HepG2 (cell line): Measurements from ENCODE around the gene PLCD4. TPM values are rescaled to one million over a fixed set of nuclear protein-coding genes. Genes with fewer than 3 reads are reported as not detected.

Experiments used
- ATAC-seq: fragments of 200-7000 bp; cut with Tn5 transposase; 3 replicates; pipeline ENCODE4 v1.9.1; 2020; ENCODE audit warnings: mild to moderate bottlenecking, moderate library complexity
- BruUV-seq: library from RNA; stranded (reverse); fragments of 400-500 nt; replicated peaks from 2 replicates; lab custom pipeline; 2021; lab: Mats Ljungman, UMichigan
- CTCF ChIA-PET: fragments of 300-600 bp; formaldehyde crosslinking; extraction: SDS; loops from one replicate; lab custom pipeline; 2021; ENCODE audit warnings: low total read pairs, inconsistent platforms, low intra/inter-chr PET ratio; lab: Yijun Ruan, JAX
- POLR2A ChIA-PET: fragments of 350-600 bp; sonication (Branson Sonifier 250); formaldehyde crosslinking; loops from one replicate; lab custom pipeline; 2020; ENCODE audit warnings: antibody characterized with exemption, inconsistent platforms; lab: Yijun Ruan, JAX
- DNase-seq: peaks from one replicate; pipeline ENCODE4 v3.0.0-alpha.2; 2015; ENCODE audit warnings: low spot score
- FAIRE-seq: peaks from 3 replicates; lab custom pipeline; 2011; peaks lifted over from hg19 to GRCh38; lab: Jason Lieb, UNC
- H2AFZ ChIP-seq: one replicate; pipeline ENCODE4 v1.6.1; 2011; ENCODE audit warnings: low read length, inconsistent platforms
- H3K27ac ChIP-seq: fragments of 300-600 bp; 3 replicates; pipeline ENCODE4 v1.8.0; 2011; ENCODE audit warnings: mixed run types, mild to moderate bottlenecking, mixed read lengths, low read length, inconsistent platforms; ENCODE audit not compliant: insufficient read depth; ENCODE audit errors: extremely low read length
- H3K27me3 ChIP-seq, 2 experiments: fragments of 200-600 bp in 1 of 2; 2 replicates in 1 of 2; 3 replicates in 1 of 2; pipeline versions ENCODE4 v1.6.0 to v1.8.0; 2011; ENCODE audit warnings: low read length in 2 of 2, mild to moderate bottlenecking in 2 of 2, moderate library complexity in 2 of 2, inconsistent platforms in 1 of 2; ENCODE audit not compliant: insufficient read depth in 2 of 2, control insufficient read depth in 1 of 2
- H3K36me3 ChIP-seq, 2 experiments: fragments of 200-600 bp in 1 of 2; replicated peaks in 1 of 2; 2 replicates in 1 of 2; 3 replicates in 1 of 2; pipeline versions ENCODE4 v1.5.1 to v1.8.0; 2011; ENCODE audit warnings: low read length in 2 of 2, inconsistent platforms in 1 of 2; ENCODE audit not compliant: insufficient read depth in 2 of 2, control insufficient read depth in 1 of 2
- H3K4me1 ChIP-seq: 2 replicates; pipeline ENCODE4 v1.5.1; 2012; ENCODE audit warnings: low read length, inconsistent platforms; ENCODE audit not compliant: insufficient read depth
- H3K4me2 ChIP-seq: 2 replicates; pipeline ENCODE4 v1.6.0; 2011; ENCODE audit warnings: low read depth, low read length, inconsistent platforms
- H3K4me3 ChIP-seq, 3 experiments: fragments of 200-600 bp in 1 of 3; sonication (generic), shearing (Covaris generic) in 1 of 3; replicated peaks in 1 of 3; 2 replicates each; pipeline ENCODE4 v1.5.1; 2011 to 2016; ENCODE audit warnings: low read length in 3 of 3, inconsistent platforms in 2 of 3, low read depth in 2 of 3, mild to moderate bottlenecking in 2 of 3, control low read depth in 1 of 3, mixed read lengths in 1 of 3; ENCODE audit not compliant: insufficient read depth in 1 of 3
- H3K79me2 ChIP-seq: one replicate; pipeline ENCODE4 v1.6.1; 2011; ENCODE audit warnings: low read length, inconsistent platforms; ENCODE audit not compliant: insufficient read depth
- H3K9ac ChIP-seq: 2 replicates; pipeline ENCODE4 v1.6.0; 2011; ENCODE audit warnings: mild to moderate bottlenecking, low read depth, low read length, inconsistent platforms; ENCODE audit not compliant: insufficient read depth
- H3K9me3 ChIP-seq: 2 replicates; pipeline ENCODE4 v1.5.1; 2012; ENCODE audit warnings: mild to moderate bottlenecking, low read length
- H4K20me1 ChIP-seq: 2 replicates; pipeline ENCODE4 v1.6.0; 2011; ENCODE audit warnings: inconsistent platforms, mild to moderate bottlenecking, low read length, moderate library complexity; ENCODE audit not compliant: insufficient read depth
- CREB1 ChIP-seq, 2 experiments: fragments of 450-650 bp in 1 of 2; IDR thresholded peaks; 2 replicates each; pipeline ENCODE4 v1.6.1; 2016 to 2017; ENCODE audit warnings: control low read depth in 1 of 2, mild to moderate bottlenecking in 1 of 2, missing compliant biosample characterization in 1 of 2, missing genetic modification characterization in 1 of 2
- EZH2 ChIP-seq: conservative IDR thresholded peaks from 2 replicates; pipeline ENCODE4 v1.6.1; 2012; ENCODE audit warnings: mild to moderate bottlenecking, low read depth, low read length, moderate library complexity
- HES4 ChIP-seq: sonication (generic); formaldehyde crosslinking; IDR thresholded peaks from 2 replicates; pipeline ENCODE4 v1.9.0; 2021; ENCODE audit warnings: mild to moderate bottlenecking, missing genetic modification reagents, borderline replicate concordance
- KDM2A ChIP-seq: sonication (generic); formaldehyde crosslinking; IDR thresholded peaks from 2 replicates; pipeline ENCODE4 v1.4.0; 2020; ENCODE audit warnings: low read depth, missing genetic modification reagents, borderline replicate concordance
- LBX2 ChIP-seq: sonication (generic); formaldehyde crosslinking; IDR thresholded peaks from 2 replicates; pipeline ENCODE4 v1.5.0; 2020; ENCODE audit warnings: missing genetic modification reagents, mild to moderate bottlenecking, borderline replicate concordance
- MAZ ChIP-seq, 2 experiments: sonication (generic) in 1 of 2; formaldehyde crosslinking in 1 of 2; IDR thresholded peaks; 2 replicates each; pipeline versions ENCODE4 v1.5.0 to v1.6.1; 2012 to 2020; ENCODE audit warnings: low read depth in 2 of 2, mild to moderate bottlenecking in 2 of 2, borderline replicate concordance in 1 of 2, improper control_type of control experiment in 1 of 2, low read length in 1 of 2, missing genetic modification reagents in 1 of 2, moderate library complexity in 1 of 2
- MEIS1 ChIP-seq: sonication (generic); formaldehyde crosslinking; IDR thresholded peaks from 2 replicates; pipeline ENCODE4 v1.9.0; 2021; ENCODE audit warnings: mild to moderate bottlenecking, missing genetic modification reagents, moderate library complexity, borderline replicate concordance
- RFX1 ChIP-seq: fragments of 450-650 bp; IDR thresholded peaks from 2 replicates; pipeline ENCODE4 v1.6.1; 2017
- RFX5 ChIP-seq: IDR thresholded peaks from 2 replicates; pipeline ENCODE4 v1.6.1; 2011; ENCODE audit warnings: low read depth, low read length, improper control_type of control experiment
- RNF2 ChIP-seq: fragments of 450-650 bp; conservative IDR thresholded peaks from 2 replicates; pipeline ENCODE4 v1.6.1; 2016; ENCODE audit warnings: low read depth
- SATB2 ChIP-seq: sonication (generic); formaldehyde crosslinking; IDR thresholded peaks from 2 replicates; pipeline ENCODE4 v1.5.0; 2020; ENCODE audit warnings: missing genetic modification reagents
- TFE3 ChIP-seq: IDR thresholded peaks from 2 replicates; pipeline ENCODE4 v1.6.1; 2016
- ZFP1 ChIP-seq: IDR thresholded peaks from 2 replicates; pipeline ENCODE4 v1.6.1; 2016
- ZNF121 ChIP-seq: sonication (generic); formaldehyde crosslinking; IDR thresholded peaks from 2 replicates; pipeline ENCODE4 v1.5.0; 2020; ENCODE audit warnings: mild to moderate bottlenecking, missing genetic modification reagents
- ZNF264 ChIP-seq: sonication (generic); formaldehyde crosslinking; IDR thresholded peaks from 2 replicates; pipeline ENCODE4 v1.4.0; 2020; ENCODE audit warnings: missing genetic modification reagents
- ZNF605 ChIP-seq: sonication (generic); formaldehyde crosslinking; IDR thresholded peaks from 2 replicates; pipeline ENCODE4 v1.8.0; 2022; ENCODE audit warnings: mild to moderate bottlenecking, missing genetic modification reagents
- ZNF614 ChIP-seq: IDR thresholded peaks from 2 replicates; pipeline ENCODE4 v1.6.1; 2018; ENCODE audit warnings: missing biosample characterization, missing genetic modification reagents, inconsistent platforms, borderline replicate concordance
- ZNF850 ChIP-seq: sonication (generic); formaldehyde crosslinking; conservative IDR thresholded peaks from 2 replicates; pipeline ENCODE4 v1.9.0; 2021; ENCODE audit warnings: mild to moderate bottlenecking, missing genetic modification reagents
- WGBS: methylation state at CpG from one replicate; pipeline ENCODE4 v1.1.6; 2017; ENCODE audit warnings: low lambda C conversion rate; 5-methylcytosine and 5-hydroxymethylcytosine counted together
- in situ Hi-C: cut with HindIII; loops from 2 replicates; pipeline ENCODE4 v1.10.0; 2017; ENCODE audit warnings: low pct_unique_long_range_greater_than_20kb; ENCODE audit not compliant: extremely low pct_ligation_motif_present
- intact Hi-C: fragments of 100-400 bp; cut with micrococcal nuclease; formaldehyde crosslinking; loops from one replicate; pipeline ENCODE4 v1.10.0; 2022; ENCODE audit not compliant: unreplicated experiment
- polyA plus RNA-seq, 8 experiments: library from polyadenylated mRNA; depleted of rRNA in 3 of 8; stranded (reverse) in 7 of 8; unstranded in 1 of 8; fragments of >200 nt; fragmentation: Illumina TruSeq in 4 of 8; extraction: Trizol in 4 of 8; gene quantifications; 2 replicates each; pipeline versions ENCODE4 v1.2.1 to v1.2.3, GENCODE V29; 2011 to 2016; ENCODE audit warnings: low read depth in 4 of 8, missing spikeins in 1 of 8, mixed read lengths in 1 of 8; ENCODE audit not compliant: insufficient read depth in 1 of 8
- total RNA-seq, 5 experiments: library from RNA; depleted of rRNA; stranded (reverse); fragments of >200 nt; fragmentation: Illumina TruSeq; extraction: Trizol; gene quantifications; 2 replicates each; pipeline ENCODE4 v1.2.3, GENCODE V29; 2016; ENCODE audit warnings: low read depth in 1 of 5
- TF ChIP-seq, protein P1 (sequence below): sonication (generic); formaldehyde crosslinking; IDR thresholded peaks from 2 replicates; pipeline ENCODE4 v1.4.0; 2020; ENCODE audit warnings: mild to moderate bottlenecking, missing genetic modification reagents

PLCD4 gene
- total and polyA plus RNA-seq, 2 of the 13 experiments (the other 11 are each of a cell fraction or from before 2014, with no cell fraction given) = 0.26 TPM; not detected in 1

- peak; percentile 67; the same call in 1 of the 2 replicates for TF ChIP-seq ZNF264
Measured at GRCh38 chr2:218569038-218569431, 38.7 kb upstream of the PLCD4 start (continued).

DNA sequence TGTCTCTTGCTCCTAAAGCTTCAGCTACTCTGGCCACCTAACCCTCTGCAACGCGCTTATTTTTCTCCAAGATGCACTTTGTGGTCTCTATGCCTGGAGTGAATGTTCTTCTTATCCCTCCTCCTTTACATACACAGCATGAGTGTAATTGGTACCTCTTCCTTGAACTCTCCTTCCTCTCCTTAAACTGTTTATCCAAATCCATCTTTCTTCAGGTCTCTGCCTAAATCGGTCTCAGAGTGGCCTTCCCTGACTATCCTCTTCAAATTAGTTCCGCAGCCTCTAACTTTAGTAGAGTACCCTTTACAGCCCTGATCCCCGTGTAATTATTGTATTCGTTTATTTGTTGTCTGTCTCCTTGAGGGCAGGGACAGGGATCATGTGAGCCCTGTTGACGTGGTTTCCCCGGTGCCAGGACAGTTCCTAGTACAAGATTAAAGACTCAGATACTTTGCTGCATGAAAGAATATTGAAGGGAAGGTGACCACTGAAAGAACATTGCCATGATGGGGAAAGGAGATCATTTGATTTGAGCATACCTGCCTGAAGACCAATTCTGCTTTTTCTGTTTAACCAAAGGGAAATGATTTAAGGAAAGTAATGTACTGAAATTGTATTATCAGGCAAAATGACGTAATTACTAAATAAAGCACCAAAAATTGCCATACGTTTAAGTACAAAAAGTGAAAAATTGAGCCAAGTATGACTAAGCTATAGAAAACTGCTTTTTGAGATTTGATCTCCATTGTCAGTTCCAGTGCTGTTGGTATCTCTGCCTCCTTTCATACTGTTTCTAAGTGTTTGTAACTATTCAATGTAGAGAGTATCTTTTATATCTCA lies 37.8 kb upstream of the PLCD4 start:
- no peaks in the 10 kb centered on the region for H3K9me3 ChIP-seq
- BruUV-seq = TSS peak; percentile 62
- ChIA-PET POLR2A (no interaction called here), CTCF (no interaction called here)
- ATAC-seq = no peak
- no peak for FAIRE-seq
- peak overlapping the region; percentile 95 for H3K4me2 ChIP-seq
- DNase-seq = peak; percentile 34
- H3K4me3 ChIP-seq = peak overlapping the region; percentile 89 to 97 (median 91)
- peaks cover 51% of the 10 kb centered on the region for H3K4me1 ChIP-seq
- intact Hi-C loops (loop anchor here (2.0 to 10.0 kb wide), 3 partner anchors 89 to 275 kb away; partner anchors contain the start of genes BCS1L, CTDSP1, TMBIM1 and ZNF142), in situ Hi-C loops (no loop called here)
- H2AFZ ChIP-seq = no peak overlapping the region
- peak overlapping the region; percentile 96 for H3K9ac ChIP-seq
- 4% methylated on average over 10 of the region's 10 CpGs for WGBS
- H3K27me3 ChIP-seq = peaks cover 0 to 6% of the 10 kb centered on the region in 2 experiments; a peak in 1 of 5 replicates
- peak overlapping the region; percentile 97 for H3K27ac ChIP-seq
- peaks cover 91% of the 10 kb centered on the region for H3K79me2 ChIP-seq
- peaks cover 12% of the 10 kb centered on the region for H4K20me1 ChIP-seq
- peaks cover 2 to 26% of the 10 kb centered on the region in 2 experiments for H3K36me3 ChIP-seq
- peak; percentile 66; the same call in 1 of the 2 replicates for TF ChIP-seq CREB1 (IDR thresholded peaks at IDR 0.05)
- TF ChIP-seq CREB1 (CRISPR knock-in tag; IDR thresholded peaks at IDR 0.05) = no peak
- TF ChIP-seq TFE3 (CRISPR knock-in tag) = 0 out of 2 replicates have a peak, but pooled peaks have one; percentile 21
- 0 out of 2 replicates have a peak, but pooled peaks have one; percentile 9 for TF ChIP-seq MEIS1
- TF ChIP-seq ZFP1 (CRISPR knock-in tag) = 0 out of 2 replicates have a peak, but pooled peaks have one; percentile 27
- TF ChIP-seq EZH2 = no peak
- TF ChIP-seq, protein P1, sequence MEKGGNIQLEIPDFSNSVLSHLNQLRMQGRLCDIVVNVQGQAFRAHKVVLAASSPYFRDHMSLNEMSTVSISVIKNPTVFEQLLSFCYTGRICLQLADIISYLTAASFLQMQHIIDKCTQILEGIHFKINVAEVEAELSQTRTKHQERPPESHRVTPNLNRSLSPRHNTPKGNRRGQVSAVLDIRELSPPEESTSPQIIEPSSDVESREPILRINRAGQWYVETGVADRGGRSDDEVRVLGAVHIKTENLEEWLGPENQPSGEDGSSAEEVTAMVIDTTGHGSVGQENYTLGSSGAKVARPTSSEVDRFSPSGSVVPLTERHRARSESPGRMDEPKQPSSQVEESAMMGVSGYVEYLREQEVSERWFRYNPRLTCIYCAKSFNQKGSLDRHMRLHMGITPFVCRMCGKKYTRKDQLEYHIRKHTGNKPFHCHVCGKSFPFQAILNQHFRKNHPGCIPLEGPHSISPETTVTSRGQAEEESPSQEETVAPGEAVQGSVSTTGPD (CRISPR knock-in tag) = no peak
- TF ChIP-seq RFX5 = no peak
- no peak for TF ChIP-seq HES4 (CRISPR knock-in tag)
- TF ChIP-seq RNF2 = no peak
- TF ChIP-seq ZNF605 = no peak
- peak; percentile 10; the same call in 1 of the 2 replicates for TF ChIP-seq RFX1
- peak; percentile 30; the same call in 1 of the 2 replicates for TF ChIP-seq ZNF614 (CRISPR knock-in tag)
- TF ChIP-seq ZNF850 (CRISPR knock-in tag) = no peak
- TF ChIP-seq LBX2 (CRISPR knock-in tag) = no peak
- no peak for TF ChIP-seq MAZ (IDR thresholded peaks at IDR 0.05; ENCODE audit: borderline replicate concordance, low read depth, low read length)
- TF ChIP-seq MAZ (CRISPR knock-in tag; IDR thresholded peaks at IDR 0.05; ENCODE audit: low read depth) = 0 out of 2 replicates have a peak, but pooled peaks have one; percentile 18
- TF ChIP-seq SATB2 (CRISPR knock-in tag) = no peak
- no peak for TF ChIP-seq ZNF121
- no peak for TF ChIP-seq KDM2A (CRISPR knock-in tag)
